GM12892 (cell line): Measurements from ENCODE around the gene ADRA2C.

Experiments used
- POLR2A ChIP-seq: IDR thresholded peaks from 2 replicates; pipeline ENCODE4 v1.6.1; 2011; ENCODE audit warnings: low read depth, low read length, control low read depth
- POLR2AphosphoS5 ChIP-seq: IDR thresholded peaks from 2 replicates; pipeline ENCODE4 v1.6.1; 2011; ENCODE audit warnings: low read depth, low read length, control low read depth
- TAF1 ChIP-seq: IDR thresholded peaks from 2 replicates; pipeline ENCODE4 v1.6.1; 2011; ENCODE audit warnings: low read depth, mild to moderate bottlenecking, control low read depth, low read length, borderline replicate concordance

DNA sequence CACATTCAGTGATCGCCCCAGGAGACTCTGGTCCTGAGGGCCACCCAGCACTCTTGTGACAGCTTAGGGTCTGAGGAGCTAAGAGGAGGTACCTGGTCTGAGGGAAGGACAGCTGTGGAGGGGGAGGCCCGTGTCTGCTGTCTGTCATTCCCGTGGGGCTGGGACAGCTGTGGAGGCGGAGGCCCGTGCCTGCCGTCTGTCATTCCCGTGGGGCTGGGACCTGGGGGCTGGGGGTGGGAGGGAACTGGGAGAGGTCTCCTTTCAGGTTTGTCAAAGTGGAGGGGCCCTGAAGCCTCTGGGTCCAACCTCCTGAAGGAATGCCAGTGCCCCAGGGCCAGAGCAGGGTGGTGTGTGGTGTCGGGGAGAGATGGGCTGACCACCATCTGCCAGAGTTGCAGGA lies 45.0 kb upstream of the ADRA2C start:
- TF ChIP-seq POLR2A (no peak), POLR2AphosphoS5 (no peak), TAF1 (no peak)
